ENCODE results near the gene PRRX2.

GRCh38 chr9:129759804-129760502 is 94.5 kb downstream of the PRRX2 start:
- TF ChIP-seq LEF1 (IDR thresholded peaks at IDR 0.05; ENCODE audit: borderline replicate concordance): no peak
- TF ChIP-seq BHLHE40 (IDR thresholded peaks at IDR 0.05; ENCODE audit: borderline replicate concordance): no peak
- TF ChIP-seq CTBP1 (IDR thresholded peaks at IDR 0.05; ENCODE audit: borderline replicate concordance): no peak
- TF ChIP-seq SUZ12 (IDR thresholded peaks at IDR 0.05): no peak
- no peak for TF ChIP-seq HDGF (IDR thresholded peaks at IDR 0.05; ENCODE audit: borderline replicate concordance)
- TF ChIP-seq FOXA1 (IDR thresholded peaks at IDR 0.05): no peak
- TF ChIP-seq TARDBP (IDR thresholded peaks at IDR 0.05): no peak
- no peak for TF ChIP-seq ARNT (IDR thresholded peaks at IDR 0.05)
- no peak for TF ChIP-seq FOXK2 (IDR thresholded peaks at IDR 0.05)
- no peak for TF ChIP-seq ELF4 (IDR thresholded peaks at IDR 0.05)
- TF ChIP-seq FOXM1 (IDR thresholded peaks at IDR 0.05; ENCODE audit: borderline replicate concordance): no peak
- TF ChIP-seq L3MBTL2 (conservative IDR thresholded peaks at IDR 0.05): no peak
- TF ChIP-seq SP1 (IDR thresholded peaks at IDR 0.05): no peak
